ENCODE results near the gene ASB2.

DNA sequence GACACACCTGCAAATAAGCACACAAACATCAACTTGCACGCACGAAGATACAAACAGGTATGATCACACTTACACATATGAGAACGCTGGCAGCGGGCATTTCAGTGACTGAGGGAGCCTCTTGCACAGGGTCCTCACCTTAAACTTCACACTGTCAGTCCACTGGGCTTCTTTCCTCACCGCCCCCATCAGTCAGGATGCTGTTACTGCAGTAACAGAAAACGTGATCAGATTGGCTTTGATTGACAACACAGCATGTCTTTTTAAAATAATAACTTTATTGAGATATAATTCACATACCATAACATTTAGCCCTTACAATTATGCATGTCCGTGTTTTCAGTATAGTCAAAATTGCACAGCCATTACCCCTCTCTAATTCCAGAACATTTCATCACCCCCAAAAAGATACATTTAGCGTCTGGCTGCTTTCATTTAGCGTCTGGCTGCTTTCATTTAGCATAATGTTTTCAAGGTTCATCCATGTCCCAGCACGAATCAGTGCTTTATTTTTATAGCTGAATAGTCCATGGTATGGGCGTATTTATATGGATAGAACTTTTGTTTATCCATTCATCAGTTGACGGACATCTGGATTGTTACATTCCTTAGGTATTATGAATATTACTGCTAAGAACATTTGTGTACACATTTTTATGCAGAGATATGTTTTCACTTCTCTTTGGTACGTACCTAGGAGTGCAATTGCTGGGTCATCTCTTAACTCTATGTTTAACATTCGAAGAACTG, 29.1 kb upstream of the ASB2 start:
- TF ChIP-seq SUZ12 (IDR thresholded peaks at IDR 0.05; ENCODE audit: extremely low read depth, insufficient read depth, insufficient read length) (no peak), ZNF274 (IDR thresholded peaks at IDR 0.05; ENCODE audit: low read depth, low read length) (no peak)

All from NT2/D1 (cell line).